ENCODE data around the gene KRT4. TPM values are rescaled to one million over a fixed set of nuclear protein-coding genes. Genes with fewer than 3 reads are reported as not detected.

KRT4 gene
- 0.39 and 0.43 TPM in 2 replicates for total RNA-seq

GRCh38 chr12:52813885-52814709, at the start of gene KRT4:
KRT4 (minus strand) TSS chr12:52814116; CDS start chr12:52814058, 58 bp downstream.

GRCh38 chr12:52848661-52849255, 34.8 kb upstream of the KRT4 start, which contains the start of gene KRT78:
KRT78 (minus strand) TSS chr12:52848994; CDS start chr12:52848930, 64 bp downstream.

GRCh38 chr12:52833922-52834726, 20.2 kb upstream of the KRT4 start, which contains the start of gene KRT79:
KRT79 (minus strand) TSS chr12:52834311; CDS start chr12:52834260, 51 bp downstream.

GRCh38 chr12:52795694-52796428, 18.1 kb downstream of the KRT4 start, which contains the start of gene KRT3:
KRT3 (minus strand) TSS chr12:52796117; CDS start chr12:52796042, 75 bp downstream.

GRCh38 chr12:52776913-52777395, 37.0 kb downstream of the KRT4 start, which contains the start of gene KRT76:
KRT76 (minus strand) TSS chr12:52777345; CDS start chr12:52777291, 54 bp downstream.

Small RNA genes lying within 50 kb of the gene (small RNA-seq; reads per million reads assigned to genes)
- not detected for gene AC107016.2

Other genes starting within 250 kb of the KRT4 start
- gene KRT74, start 240.3 kb downstream of the KRT4 start, total RNA-seq = not detected in 2 replicates
- not detected in 2 replicates for gene KRT72, start 212.7 kb downstream of the KRT4 start, total RNA-seq
- gene KRT73, start 195.6 kb downstream of the KRT4 start, total RNA-seq = not detected in 2 replicates
- not detected in 2 replicates for gene KRT2, start 161.9 kb downstream of the KRT4 start, total RNA-seq
- gene KRT1, start 133.7 kb downstream of the KRT4 start, total RNA-seq = not detected in 2 replicates
- gene KRT77, start 110.6 kb downstream of the KRT4 start, total RNA-seq = not detected in 2 replicates
- not detected in 2 replicates for gene KRT76, start 36.8 kb downstream of the KRT4 start, total RNA-seq
- not detected in 2 replicates for gene KRT3, start 18.0 kb downstream of the KRT4 start, total RNA-seq
- not detected in 2 replicates for gene KRT79, start 20.2 kb upstream of the KRT4 start, total RNA-seq
- not detected in 2 replicates for gene KRT78, start 34.9 kb upstream of the KRT4 start, total RNA-seq
- gene KRT8, start 91.0 kb upstream of the KRT4 start, total RNA-seq = 7.6 and 11.7 TPM in 2 replicates
- gene KRT18, start 135.0 kb upstream of the KRT4 start, total RNA-seq = 2.1 and 4.3 TPM in 2 replicates
- 1,075 and 1,228 TPM in 2 replicates for gene EIF4B, start 192.3 kb upstream of the KRT4 start, total RNA-seq
- 61.2 and 85.7 TPM in 2 replicates for gene TNS2, start 235.9 kb upstream of the KRT4 start, total RNA-seq

Data from articular chondrocyte of knee joint (primary cell).